ENCODE results near the gene CTSC.
"Not testable (repeated sequence)": the region's sequence is repeated elsewhere in the genome, so short reads cannot be mapped to it uniquely, and the experiment has no call there.

CTSC gene

GRCh38 chr11:88324562-88325345 lies 12.8 kb downstream of the CTSC start:
- Histone ChIP-seq H3K9me3 (ENCODE audit: control insufficient read depth, insufficient read depth, low read depth, low read length) (no peaks in the 10 kb centered on the region), H3K36me3 (ENCODE audit: control insufficient read depth in 2 of 2, insufficient read depth in 1 of 2, low read length in 2 of 2) (peaks cover 0 to 12% of the 10 kb centered on the region in 2 experiments; a peak in 2 of 3 replicates), H3K27ac (ENCODE audit: extremely low read depth, low read depth, low read length) (no peak overlapping the region), H3K4me1 (ENCODE audit: control insufficient read depth, insufficient read depth, low read length) (peaks cover 2% of the 10 kb centered on the region; the same call in 1 of the 2 replicates), H3K4me3 (ENCODE audit: low read depth, low read length) (no peak overlapping the region)
- ChIA-PET CTCF (interaction anchor here (1.1 kb wide), 1 partner anchor 93 kb away, joined by 3 read pairs; no protein-coding TSS in a partner anchor), POLR2A (interaction anchor here (0.5 to 1.6 kb wide), 2 partner anchors 13 to 168 kb away, joined by 6 to 8 read pairs; partner anchors contain the start of gene CTSC)
- TF ChIP-seq ZBTB8A (tag by site-specific recombination; IDR thresholded peaks at IDR 0.05) (no peak), ZNF548 (tag by site-specific recombination; IDR thresholded peaks at IDR 0.05) (no peak), ZNF530 (tag by site-specific recombination; IDR thresholded peaks at IDR 0.05; ENCODE audit: low read depth) (no peak), ZNF843 (tag by site-specific recombination; IDR thresholded peaks at IDR 0.05) (no peak), ZNF23 (tag by site-specific recombination; IDR thresholded peaks at IDR 0.05; ENCODE audit: borderline replicate concordance) (no peak), ZNF350 (tag by site-specific recombination; IDR thresholded peaks at IDR 0.05) (no peak), ZNF223 (tag by site-specific recombination; IDR thresholded peaks at IDR 0.05) (no peak), ZNF837 (tag by site-specific recombination; IDR thresholded peaks at IDR 0.05) (no peak)
- TF ChIP-seq, protein P1, sequence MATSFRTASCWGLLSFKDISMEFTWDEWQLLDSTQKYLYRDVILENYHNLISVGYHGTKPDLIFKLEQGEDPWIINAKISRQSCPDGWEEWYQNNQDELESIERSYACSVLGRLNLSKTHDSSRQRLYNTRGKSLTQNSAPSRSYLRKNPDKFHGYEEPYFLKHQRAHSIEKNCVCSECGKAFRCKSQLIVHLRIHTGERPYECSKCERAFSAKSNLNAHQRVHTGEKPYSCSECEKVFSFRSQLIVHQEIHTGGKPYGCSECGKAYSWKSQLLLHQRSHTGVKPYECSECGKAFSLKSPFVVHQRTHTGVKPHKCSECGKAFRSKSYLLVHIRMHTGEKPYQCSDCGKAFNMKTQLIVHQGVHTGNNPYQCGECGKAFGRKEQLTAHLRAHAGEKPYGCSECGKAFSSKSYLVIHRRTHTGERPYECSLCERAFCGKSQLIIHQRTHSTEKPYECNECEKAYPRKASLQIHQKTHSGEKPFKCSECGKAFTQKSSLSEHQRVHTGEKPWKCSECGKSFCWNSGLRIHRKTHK (tag by site-specific recombination; IDR thresholded peaks at IDR 0.05) = no peak

DNA sequence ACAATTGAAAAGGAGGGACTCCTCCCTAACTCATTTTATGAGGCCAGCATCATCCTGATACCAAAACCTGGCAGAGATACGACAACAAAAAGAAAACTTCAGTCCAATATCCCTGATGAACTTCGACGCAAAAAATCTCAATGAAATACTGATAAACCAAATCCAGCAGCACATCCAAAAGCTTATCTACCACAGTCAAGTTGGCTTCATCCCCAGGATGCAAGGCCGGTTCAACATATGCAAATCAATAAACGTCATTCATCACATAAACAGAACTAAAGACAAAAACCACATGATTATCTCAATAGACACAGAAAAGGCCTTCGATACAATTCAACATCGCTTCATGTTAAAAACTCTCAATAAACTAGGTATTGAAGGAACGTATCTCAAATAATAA lies 14.7 kb downstream of the CTSC start:
- H3K9me3 ChIP-seq (ENCODE audit: control insufficient read depth, insufficient read depth, low read depth, low read length); CTCF ChIA-PET; H3K36me3 ChIP-seq (ENCODE audit: control insufficient read depth in 2 of 2, insufficient read depth in 1 of 2, low read length in 2 of 2); POLR2A ChIA-PET; H3K27ac ChIP-seq (ENCODE audit: extremely low read depth, low read depth, low read length); H3K4me1 ChIP-seq (ENCODE audit: control insufficient read depth, insufficient read depth, low read length); H3K4me3 ChIP-seq (ENCODE audit: low read depth, low read length): not testable (repeated sequence)

DNA sequence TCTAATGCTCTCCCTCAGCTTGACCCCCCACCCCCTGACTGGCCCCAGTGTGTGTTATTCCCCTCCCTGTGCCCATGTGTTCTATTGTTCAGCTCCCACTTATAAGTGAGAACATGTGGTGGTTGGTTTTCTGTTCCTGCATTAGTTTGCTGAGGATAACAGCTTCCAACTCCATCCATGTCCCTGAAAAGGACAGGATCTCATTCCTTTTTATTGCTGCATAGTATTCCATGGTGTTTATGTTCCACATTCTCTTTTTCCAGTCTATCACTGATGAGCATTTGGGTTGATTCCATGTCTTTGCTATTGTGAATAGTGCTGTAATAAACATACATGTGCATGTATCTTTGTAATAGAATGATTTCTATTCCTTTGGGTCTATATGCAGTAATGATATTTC lies 16.1 kb downstream of the CTSC start:
- CTCF ChIA-PET = not testable (repeated sequence)

DNA sequence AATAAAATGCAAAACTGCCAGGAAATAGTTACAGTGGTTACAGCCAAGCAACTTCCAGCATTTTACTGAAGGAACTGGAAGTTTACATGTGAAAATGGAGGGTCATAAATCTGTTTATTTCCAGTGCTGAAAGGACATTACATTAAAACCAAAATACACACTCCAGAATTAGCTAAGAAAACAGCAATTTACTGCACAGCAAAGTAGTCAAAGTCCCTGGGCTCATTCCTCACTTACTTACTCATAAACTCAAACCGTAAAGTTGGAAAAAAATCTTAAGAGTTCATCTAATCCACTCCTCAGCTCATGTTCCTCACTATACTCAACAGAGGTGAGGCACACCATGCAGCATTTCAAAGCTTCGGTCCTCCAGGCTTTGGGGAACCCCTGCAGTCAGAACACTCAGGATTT lies 17.4 kb downstream of the CTSC start:
- H3K4me3 ChIP-seq (ENCODE audit: low read depth, low read length) = no peak overlapping the region
- H3K4me1 ChIP-seq (ENCODE audit: control insufficient read depth, insufficient read depth, low read length) = peaks cover 3% of the 10 kb centered on the region; the same call in 1 of the 2 replicates
- H3K36me3 ChIP-seq (ENCODE audit: control insufficient read depth in 2 of 2, insufficient read depth in 1 of 2, low read length in 2 of 2) = peaks cover 0 to 6% of the 10 kb centered on the region in 2 experiments; a peak in 2 of 3 replicates
- 0 out of 2 replicates have a peak overlapping the region, but pooled peaks have one; percentile 14 for H3K27ac ChIP-seq (ENCODE audit: extremely low read depth, low read depth, low read length)
- POLR2A ChIA-PET = interaction anchor here (1.2 kb wide), 1 partner anchor 18 kb away, joined by 4 read pairs; the partner anchor contains the start of gene CTSC
- CTCF ChIA-PET = no interaction called here
- no peaks in the 10 kb centered on the region for H3K9me3 ChIP-seq (ENCODE audit: control insufficient read depth, insufficient read depth, low read depth, low read length)
- no peak for TF ChIP-seq ZNF560 (tag by site-specific recombination; IDR thresholded peaks at IDR 0.05; ENCODE audit: borderline replicate concordance)
- TF ChIP-seq ZBTB44 (tag by site-specific recombination; IDR thresholded peaks at IDR 0.05) = peak; percentile 87
- no peak for TF ChIP-seq ZNF426 (tag by site-specific recombination; IDR thresholded peaks at IDR 0.05)
- TF ChIP-seq SP3 (tag by site-specific recombination; IDR thresholded peaks at IDR 0.05) = no peak
- no peak for TF ChIP-seq EGR2 (tag by site-specific recombination; IDR thresholded peaks at IDR 0.05; ENCODE audit: low read depth)
- TF ChIP-seq BCL11A (tag by site-specific recombination; IDR thresholded peaks at IDR 0.05; ENCODE audit: low read depth) = peak; percentile 46; the same call in 1 of the 2 replicates
- no peak for TF ChIP-seq ZNF354C (tag by site-specific recombination; IDR thresholded peaks at IDR 0.05; ENCODE audit: borderline replicate concordance, low read depth)
- TF ChIP-seq ZNF777 (tag by site-specific recombination; IDR thresholded peaks at IDR 0.05; ENCODE audit: borderline replicate concordance) = no peak
- TF ChIP-seq, protein P2, sequence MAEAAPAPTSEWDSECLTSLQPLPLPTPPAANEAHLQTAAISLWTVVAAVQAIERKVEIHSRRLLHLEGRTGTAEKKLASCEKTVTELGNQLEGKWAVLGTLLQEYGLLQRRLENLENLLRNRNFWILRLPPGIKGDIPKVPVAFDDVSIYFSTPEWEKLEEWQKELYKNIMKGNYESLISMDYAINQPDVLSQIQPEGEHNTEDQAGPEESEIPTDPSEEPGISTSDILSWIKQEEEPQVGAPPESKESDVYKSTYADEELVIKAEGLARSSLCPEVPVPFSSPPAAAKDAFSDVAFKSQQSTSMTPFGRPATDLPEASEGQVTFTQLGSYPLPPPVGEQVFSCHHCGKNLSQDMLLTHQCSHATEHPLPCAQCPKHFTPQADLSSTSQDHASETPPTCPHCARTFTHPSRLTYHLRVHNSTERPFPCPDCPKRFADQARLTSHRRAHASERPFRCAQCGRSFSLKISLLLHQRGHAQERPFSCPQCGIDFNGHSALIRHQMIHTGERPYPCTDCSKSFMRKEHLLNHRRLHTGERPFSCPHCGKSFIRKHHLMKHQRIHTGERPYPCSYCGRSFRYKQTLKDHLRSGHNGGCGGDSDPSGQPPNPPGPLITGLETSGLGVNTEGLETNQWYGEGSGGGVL (tag by site-specific recombination; IDR thresholded peaks at IDR 0.05) = no peak
- TF ChIP-seq ZNF664 (tag by site-specific recombination; IDR thresholded peaks at IDR 0.05) = peak; percentile 47; the same call in 1 of the 2 replicates
- no peak for TF ChIP-seq ZNF266 (tag by site-specific recombination; IDR thresholded peaks at IDR 0.05; ENCODE audit: low read depth)
- peak; percentile 51 for TF ChIP-seq ZNF146 (tag by site-specific recombination; IDR thresholded peaks at IDR 0.05)
- TF ChIP-seq REPIN1 (tag by site-specific recombination; IDR thresholded peaks at IDR 0.05; ENCODE audit: low read depth) = no peak

More for the DNA sequence above, 16.1 kb downstream of the CTSC start:
- H3K9me3 ChIP-seq (ENCODE audit: control insufficient read depth, insufficient read depth, low read depth, low read length); H3K4me3 ChIP-seq (ENCODE audit: low read depth, low read length); H3K36me3 ChIP-seq (ENCODE audit: control insufficient read depth in 2 of 2, insufficient read depth in 1 of 2, low read length in 2 of 2); H3K4me1 ChIP-seq (ENCODE audit: control insufficient read depth, insufficient read depth, low read length); H3K27ac ChIP-seq (ENCODE audit: extremely low read depth, low read depth, low read length): not testable (repeated sequence)
- POLR2A ChIA-PET = interaction anchor here (0.5 kb wide), 1 partner anchor 16 kb away, joined by 3 read pairs; the partner anchor contains the start of gene CTSC
- peak; percentile 92 for TF ChIP-seq ZNF146 (tag by site-specific recombination; IDR thresholded peaks at IDR 0.05)
